GM23338 (cell line): ENCODE measurements around the gene BMP10. TPM values are rescaled to one million over a fixed set of nuclear protein-coding genes. Genes with fewer than 3 reads are reported as not detected.
A peak's percentile ranks its signal among the peaks of the same experiment; 100 is the strongest.
"Not testable (repeated sequence)": the region's sequence is repeated elsewhere in the genome, so short reads cannot be mapped to it uniquely, and the experiment has no call there.

Experiments used
- ATAC-seq: fragments of 200-7000 bp; cut with Tn5 transposase; 3 replicates; pipeline ENCODE4 v1.9.1; 2020
- DNase-seq: peaks from one replicate; pipeline ENCODE4 v3.0.0-alpha.2; 2015; ENCODE audit warnings: low spot score
- H2AFZ ChIP-seq: fragments of 200-600 bp; sonication (generic); 2 replicates; pipeline ENCODE4 v1.8.0; 2016; ENCODE audit warnings: antibody characterized with exemption, mild to moderate bottlenecking, moderate library complexity
- H3F3A ChIP-seq: fragments of 200-600 bp; sonication (generic); replicated peaks from 2 replicates; pipeline ENCODE4 v1.8.0; 2017; ENCODE audit warnings: antibody characterized with exemption, mixed run types, low read depth
- H3K27ac ChIP-seq: fragments of 200-600 bp; sonication (generic); 2 replicates; pipeline ENCODE4 v1.6.1; 2016; ENCODE audit warnings: low read depth
- H3K27me3 ChIP-seq: fragments of 200-600 bp; sonication (generic); 2 replicates; pipeline ENCODE4 v1.8.0; 2016; ENCODE audit warnings: mild to moderate bottlenecking, mixed run types, moderate library complexity; ENCODE audit not compliant: insufficient read depth
- H3K36me3 ChIP-seq: fragments of 200-600 bp; sonication (generic); 2 replicates; pipeline ENCODE4 v1.8.0; 2016; ENCODE audit warnings: mild to moderate bottlenecking; ENCODE audit not compliant: insufficient read depth
- H3K4me1 ChIP-seq: fragments of 200-600 bp; sonication (generic); 2 replicates; pipeline ENCODE4 v1.8.0; 2016; ENCODE audit warnings: mild to moderate bottlenecking, moderate library complexity; ENCODE audit not compliant: insufficient read depth
- H3K4me2 ChIP-seq: fragments of 200-600 bp; sonication (generic); 2 replicates; pipeline ENCODE4 v1.7.1; 2017; ENCODE audit warnings: mixed run types
- H3K4me3 ChIP-seq: fragments of 200-600 bp; sonication (generic); 2 replicates; pipeline ENCODE4 v1.6.1; 2016; ENCODE audit warnings: mixed run types
- H3K79me2 ChIP-seq: fragments of 200-600 bp; sonication (generic); replicated peaks from 2 replicates; pipeline ENCODE4 v1.8.0; 2017; ENCODE audit warnings: mild to moderate bottlenecking; ENCODE audit not compliant: insufficient read depth
- H3K9me2 ChIP-seq: fragments of 200-600 bp; sonication (generic); 2 replicates; pipeline ENCODE4 v1.8.0; 2017; ENCODE audit not compliant: insufficient read depth
- H4K20me1 ChIP-seq: fragments of 200-600 bp; sonication (generic); replicated peaks from 2 replicates; pipeline ENCODE4 v1.8.0; 2017; ENCODE audit warnings: mild to moderate bottlenecking; ENCODE audit not compliant: insufficient read depth
- H3K27ac Mint-ChIP-seq: 2 replicates; pipeline ENCODE4 v1.8.0; 2020; ENCODE audit warnings: inconsistent platforms, mild to moderate bottlenecking, moderate library complexity, mixed read lengths
- H3K27me3 Mint-ChIP-seq: 3 replicates; pipeline ENCODE4 v1.8.0; 2022; ENCODE audit warnings: low read depth, mild to moderate bottlenecking, moderate library complexity, mixed read lengths, inconsistent platforms; ENCODE audit not compliant: insufficient read depth, poor library complexity
- H3K36me3 Mint-ChIP-seq: 3 replicates; pipeline ENCODE4 v1.8.0; 2021; ENCODE audit warnings: low read depth, mild to moderate bottlenecking, inconsistent platforms, moderate library complexity, mixed read lengths
- H3K4me1 Mint-ChIP-seq: 3 replicates; pipeline ENCODE4 v1.8.0; 2020; ENCODE audit warnings: mild to moderate bottlenecking, inconsistent platforms, mixed read lengths
- H3K4me3 Mint-ChIP-seq: 3 replicates; pipeline ENCODE4 v1.8.0; 2021; ENCODE audit warnings: moderate library complexity, mild to moderate bottlenecking, inconsistent platforms, mixed read lengths
- H3K9me3 Mint-ChIP-seq: 3 replicates; pipeline ENCODE4 v1.8.0; 2020; ENCODE audit warnings: moderate library complexity, mild to moderate bottlenecking, inconsistent platforms, mixed read lengths
- CTCF ChIP-seq, 2 experiments: fragments of 200-600 bp in 1 of 2; sonication (generic) in 1 of 2; conservative IDR thresholded peaks; 2 replicates each; pipeline versions ENCODE4 v1.5.1 to v1.6.1; 2016 to 2017; ENCODE audit warnings: antibody characterized with exemption in 2 of 2, low read depth in 2 of 2, mild to moderate bottlenecking in 2 of 2, moderate library complexity in 1 of 2
- ETS1 ChIP-seq: IDR thresholded peaks from 2 replicates; pipeline ENCODE4 v1.6.1; 2016; ENCODE audit warnings: antibody characterized with exemption
- EZH2phosphoT487 ChIP-seq: fragments of 200-600 bp; sonication (generic); IDR thresholded peaks from one replicate; pipeline ENCODE4 v1.8.1; 2018; ENCODE audit warnings: antibody characterized with exemption; ENCODE audit not compliant: unreplicated experiment
- ZNF114 ChIP-seq: fragments of 250-450 bp; sonication (Bioruptor Pico); IDR thresholded peaks from 2 replicates; pipeline ENCODE4 v1.5.0; 2020; ENCODE audit warnings: mild to moderate bottlenecking, moderate library complexity
- ZNF331 ChIP-seq: fragments of 250-450 bp; sonication (Bioruptor Pico); IDR thresholded peaks from 2 replicates; pipeline ENCODE4 v1.5.0; 2020; ENCODE audit warnings: low read depth, mild to moderate bottlenecking, moderate library complexity
- ZNF462 ChIP-seq: fragments of 250-450 bp; sonication (Bioruptor Pico); IDR thresholded peaks from 2 replicates; pipeline ENCODE4 v1.5.0; 2020; ENCODE audit warnings: mild to moderate bottlenecking, moderate library complexity
- polyA plus RNA-seq: library from polyadenylated mRNA; unstranded; fragments of >200 nt; fragmentation: Nextera tagmentation; extraction: Ambion mirVana; gene quantifications from 2 replicates; pipeline ENCODE4 v1.2.1, GENCODE V29; 2016
- total RNA-seq: library from RNA; depleted of rRNA; stranded (reverse); fragments of >200 nt; shearing (Covaris generic); gene quantifications from 2 replicates; pipeline ENCODE4 v1.2.3, GENCODE V29; 2014

BMP10 gene
- total and polyA plus RNA-seq, 2 experiments from 2014 or later, result not detected

- Mint-ChIP-seq H3K4me1 (no peaks in the 10 kb centered on the region), H3K4me3 (no peak overlapping the region), H3K36me3 (peaks cover 7% of the 10 kb centered on the region; the same call in 2 of the 3 replicates), H3K27me3 (no peaks in the 10 kb centered on the region), H3K9me3 (peaks cover 15% of the 10 kb centered on the region), H3K27ac (no peak overlapping the region)
- H3K4me2 ChIP-seq, result no peak overlapping the region
- no peak for DNase-seq
- H3K9me2 ChIP-seq, result no peaks in the 10 kb centered on the region
- peak overlapping the region; percentile 69; the same call in 1 of the 2 replicates for H2AFZ ChIP-seq
- ATAC-seq, result peak; percentile 76
- H3K4me1 ChIP-seq, result no peaks in the 10 kb centered on the region
- H3K4me3 ChIP-seq, result no peak overlapping the region
- H3K36me3 ChIP-seq, result no peaks in the 10 kb centered on the region
- H3F3A ChIP-seq, result no peaks in the 10 kb centered on the region
- H3K27ac ChIP-seq, result no peak overlapping the region
- no peaks in the 10 kb centered on the region for H3K27me3 ChIP-seq
- no peaks in the 10 kb centered on the region for H4K20me1 ChIP-seq
- TF ChIP-seq ZNF114 (CRISPR knock-in tag), result no peak
- no peak for TF ChIP-seq EZH2phosphoT487
- TF ChIP-seq CTCF (conservative IDR thresholded peaks at IDR 0.05; ENCODE audit: low read depth in 2 of 2), result peak; percentile 9 to 58; a peak in 2 of 4 replicates
- H3K79me2 ChIP-seq, result no peaks in the 10 kb centered on the region
These were observed 29.4 kb upstream of the BMP10 start for GRCh38 chr2:68900496-68901198.

GRCh38 chr2:68895981-68896380, 24.8 kb upstream of the BMP10 start:
- H3K4me3 ChIP-seq, H3K27ac Mint-ChIP-seq, H3K4me1 ChIP-seq, H3K4me2 ChIP-seq, H3F3A ChIP-seq, H3K9me3 Mint-ChIP-seq, H3K4me1 Mint-ChIP-seq, H3K27me3 Mint-ChIP-seq, H3K9me2 ChIP-seq, H2AFZ ChIP-seq, H3K27ac ChIP-seq, H4K20me1 ChIP-seq, H3K36me3 ChIP-seq, H3K4me3 Mint-ChIP-seq, DNase-seq, H3K36me3 Mint-ChIP-seq, H3K27me3 ChIP-seq, ATAC-seq, H3K79me2 ChIP-seq: not testable (repeated sequence)

- Mint-ChIP-seq H3K4me1 (peaks cover 5% of the 10 kb centered on the region; the same call in 2 of the 3 replicates), H3K9me3 (no peaks in the 10 kb centered on the region; the same call in 2 of the 3 replicates), H3K36me3 (no peaks in the 10 kb centered on the region), H3K4me3 (no peak overlapping the region), H3K27ac (0 out of 2 replicates have a peak overlapping the region, but pooled peaks have one; percentile 38), H3K27me3 (peaks cover under 1% of the 10 kb centered on the region)
- Histone ChIP-seq H3K36me3 (no peaks in the 10 kb centered on the region), H3K4me2 (no peak overlapping the region), H2AFZ (no peak overlapping the region), H4K20me1 (no peaks in the 10 kb centered on the region), H3K27me3 (no peaks in the 10 kb centered on the region), H3K4me1 (peaks cover 10% of the 10 kb centered on the region; the same call in 1 of the 2 replicates), H3K4me3 (no peak overlapping the region), H3K27ac (no peak overlapping the region), H3K79me2 (no peaks in the 10 kb centered on the region), H3K9me2 (peaks cover 7% of the 10 kb centered on the region; the same call in 1 of the 2 replicates), H3F3A (no peaks in the 10 kb centered on the region)
- DNase-seq (no peak), ATAC-seq (no peak)
- TF ChIP-seq ZNF462 (CRISPR knock-in tag), result no peak
- no peak for TF ChIP-seq ZNF331 (CRISPR knock-in tag)
- TF ChIP-seq ETS1, result no peak
These were observed 18.3 kb upstream of the BMP10 start for GRCh38 chr2:68889500-68889899.
